NCI-H1436 (cell line): Measurements from ENCODE around the gene RHOD.

Source experiments
- DNase-seq: peaks from one replicate; lab custom pipeline; 2025; lab: John Stamatoyannopoulos, UW

The RHOD gene

DNA sequence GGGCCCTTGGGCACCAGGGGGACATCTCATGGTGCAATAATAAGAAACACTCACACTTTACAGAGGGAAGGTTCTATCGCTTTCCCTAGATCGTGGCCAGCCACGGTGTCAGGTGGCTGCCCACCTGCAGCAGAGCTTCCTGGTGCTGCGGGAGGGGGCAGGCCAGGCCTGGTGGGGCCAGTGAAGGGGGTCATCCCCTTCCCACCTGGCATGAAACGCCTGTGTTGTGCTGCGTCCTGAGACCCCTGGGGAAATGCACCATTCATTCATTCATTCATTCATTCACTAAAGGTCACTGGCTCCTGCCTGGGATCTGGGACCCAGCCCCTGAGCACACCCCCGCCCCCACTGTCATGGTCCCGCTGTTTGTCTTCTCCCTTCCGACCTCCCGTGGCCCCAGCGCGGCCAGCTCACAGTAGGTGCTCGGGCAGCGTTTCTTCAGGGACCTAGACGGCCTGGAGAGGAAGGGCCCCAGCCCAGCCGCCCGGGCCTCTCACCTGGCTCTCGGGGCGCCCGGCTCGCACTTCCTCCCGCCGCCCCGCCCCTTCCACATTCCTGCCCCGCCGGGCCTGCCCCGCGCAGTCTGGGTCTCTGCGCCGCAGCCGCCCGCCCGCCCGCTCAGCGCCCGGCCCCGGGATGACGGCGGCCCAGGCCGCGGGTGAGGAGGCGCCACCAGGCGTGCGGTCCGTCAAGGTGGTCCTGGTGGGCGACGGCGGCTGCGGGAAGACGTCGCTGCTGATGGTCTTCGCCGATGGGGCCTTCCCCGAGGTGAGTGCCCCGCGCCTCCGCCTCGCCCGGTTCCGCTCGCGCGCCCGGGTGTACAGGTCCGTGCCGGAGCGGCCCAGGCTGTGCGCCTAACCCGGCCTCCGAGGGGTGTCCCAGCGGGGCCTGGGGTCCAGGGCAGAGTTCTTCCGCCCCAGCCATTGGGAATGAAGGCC lies at the start of gene RHOD:
Gene RHOD (plus strand): TSS at position 581 of the 938 bp plus-strand sequence. CDS start 56 bp downstream, at position 637.
- no peak for DNase-seq

DNA sequence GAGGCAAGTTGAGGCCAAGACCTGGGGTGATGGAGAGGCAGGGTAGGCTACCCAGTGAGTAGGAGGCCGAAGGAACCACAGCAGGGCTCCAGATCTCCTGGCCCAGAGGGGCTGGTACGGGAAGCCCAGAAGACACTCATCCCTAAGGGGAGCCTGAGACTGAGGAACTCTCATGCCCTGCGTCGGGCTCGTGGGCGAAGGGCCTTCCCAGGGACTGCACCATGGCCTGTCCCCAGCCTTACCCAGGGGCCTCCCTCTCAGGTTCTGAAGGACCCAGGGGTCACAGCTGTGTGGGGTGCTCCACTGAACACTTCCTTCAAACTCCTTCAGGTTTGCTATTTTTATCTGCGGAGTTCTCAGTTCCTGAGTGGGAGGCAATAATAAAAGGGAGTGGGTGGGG lies 49.5 kb upstream of the RHOD start:
- DNase-seq: no peak

- no peak for DNase-seq
Measured at GRCh38 chr11:67010296-67010905, 46.2 kb upstream of the RHOD start.

GRCh38 chr11:67013511-67014045 lies 43.1 kb upstream of the RHOD start:
- no peak for DNase-seq

GRCh38 chr11:67014343-67014742 lies 42.3 kb upstream of the RHOD start:
- DNase-seq: no peak

DNA sequence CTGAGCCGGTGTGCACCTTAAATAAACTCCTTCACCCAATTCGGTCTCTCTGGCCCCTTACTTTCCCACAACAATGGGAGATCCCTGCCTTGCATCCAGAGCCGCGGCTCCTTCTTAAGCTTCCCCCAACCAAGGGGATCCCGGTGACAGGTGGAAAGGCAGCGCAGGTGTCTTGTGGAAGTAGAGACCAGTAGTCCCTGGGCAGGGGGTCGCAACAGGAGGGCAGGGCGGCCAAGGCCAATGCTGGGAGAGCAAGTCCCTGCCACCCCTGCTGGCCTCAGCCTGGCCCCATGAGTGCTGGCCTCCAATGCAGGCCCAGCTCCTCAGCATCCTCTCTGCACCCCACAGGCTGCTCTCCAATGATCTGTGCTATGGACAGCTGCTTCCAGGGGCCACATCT lies 41.6 kb upstream of the RHOD start:
- no peak for DNase-seq

DNA sequence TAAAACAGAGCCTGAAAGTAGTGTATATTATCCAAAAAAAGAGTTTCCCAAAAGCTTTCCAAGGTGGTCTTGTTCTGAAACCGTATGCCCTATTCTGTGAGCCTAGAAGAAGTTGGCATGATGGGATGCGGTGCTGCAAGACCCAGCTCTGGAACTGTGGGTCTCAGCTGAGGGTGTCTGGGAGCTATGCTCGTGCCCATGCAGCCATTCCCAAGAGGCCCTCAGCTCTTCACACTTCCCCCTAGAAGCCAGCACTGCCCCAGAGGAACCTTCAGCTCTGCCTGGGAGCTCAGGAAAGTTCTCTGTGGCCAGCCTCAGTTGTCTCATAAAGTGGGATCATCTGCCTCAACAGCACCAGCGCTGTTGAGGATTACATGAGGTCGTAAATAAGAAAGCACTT lies 40.1 kb upstream of the RHOD start:
- DNase-seq: no peak

- no peak for DNase-seq
Measured at GRCh38 chr11:67020949-67021348, 35.7 kb upstream of the RHOD start.

GRCh38 chr11:67022341-67022933 lies 34.2 kb upstream of the RHOD start:
- DNase-seq: no peak

DNA sequence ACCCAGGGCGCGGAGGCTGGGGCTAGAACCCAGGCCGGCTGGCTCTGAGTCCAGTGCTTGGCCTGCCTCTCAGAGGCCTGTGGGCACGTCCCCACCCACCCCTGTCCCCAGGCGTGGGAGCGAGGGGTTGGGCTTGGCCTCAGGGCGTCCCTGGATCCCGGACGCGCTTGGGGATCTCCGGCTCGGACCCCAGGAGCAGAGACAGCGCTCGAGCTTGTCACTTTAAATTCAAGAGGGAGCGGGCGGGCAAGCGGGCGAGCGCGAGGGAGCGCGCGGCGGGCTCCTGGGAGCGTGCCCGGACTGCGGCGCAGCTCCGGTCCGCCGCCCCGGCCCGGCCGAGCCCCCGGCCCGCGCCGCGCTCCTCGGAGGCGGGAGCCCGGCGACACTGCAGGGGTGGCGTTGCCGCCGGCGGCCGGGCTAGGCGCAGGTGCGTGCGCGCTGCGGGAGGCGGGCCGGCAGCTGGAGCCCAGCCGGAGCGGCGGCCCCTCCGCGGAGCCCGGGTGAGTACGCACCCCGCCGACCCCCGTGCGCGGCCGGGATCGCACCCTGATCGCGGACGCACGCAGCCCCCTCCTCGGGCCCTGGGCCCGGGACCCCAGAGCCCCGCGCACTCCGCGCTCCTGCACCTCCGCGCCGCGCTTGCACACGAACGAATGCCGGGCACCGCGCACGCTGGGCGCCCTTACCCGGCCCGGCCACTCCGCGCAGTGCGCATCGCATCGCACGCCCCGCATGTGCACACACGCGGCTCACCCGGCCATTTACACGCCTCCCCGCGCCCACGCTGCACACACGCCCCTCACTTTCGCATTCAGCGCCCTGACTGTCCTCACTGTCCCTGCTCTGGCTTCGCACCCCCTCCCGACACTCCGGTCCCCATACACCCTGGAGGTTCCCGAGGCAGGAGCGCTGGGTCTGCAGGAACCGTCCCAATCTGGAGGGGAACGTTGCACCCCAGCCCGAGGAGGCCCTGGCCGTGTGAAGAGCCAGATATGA lies 33.4 kb upstream of the RHOD start, which contains the start of gene SYT12:
Gene SYT12 (plus strand): TSS at position 174 of the 996 bp plus-strand sequence. CDS start 7,011 bp downstream, outside the sequence.
- DNase-seq: no peak

GRCh38 chr11:67023957-67024353 lies 32.7 kb upstream of the RHOD start:
- DNase-seq: no peak

DNA sequence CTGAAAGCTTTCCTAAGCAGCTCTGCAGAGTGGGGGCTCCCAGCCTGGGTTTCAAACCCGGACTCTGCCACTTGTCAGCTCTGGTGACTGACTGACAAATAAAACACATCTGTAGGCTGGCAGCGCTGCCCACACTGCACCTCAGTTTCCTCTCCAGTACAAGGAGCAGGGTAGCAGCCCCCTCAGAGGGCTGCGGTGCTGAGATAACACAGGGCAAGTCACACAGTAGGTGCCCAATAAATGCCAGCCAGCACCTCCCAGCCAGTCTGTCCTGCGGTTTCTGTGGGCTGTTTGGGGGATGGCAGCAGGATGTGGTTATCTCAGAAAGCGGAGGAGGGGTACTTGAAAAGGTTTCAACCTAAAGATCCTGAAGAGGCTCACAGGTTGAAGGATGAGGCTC lies 32.2 kb upstream of the RHOD start:
- no peak for DNase-seq

GRCh38 chr11:67024966-67025365 lies 31.7 kb upstream of the RHOD start:
- no peak for DNase-seq

- no peak for DNase-seq
Measured at GRCh38 chr11:67025750-67026149, 30.9 kb upstream of the RHOD start.

GRCh38 chr11:67026941-67027340 lies 29.7 kb upstream of the RHOD start:
- DNase-seq: no peak

DNA sequence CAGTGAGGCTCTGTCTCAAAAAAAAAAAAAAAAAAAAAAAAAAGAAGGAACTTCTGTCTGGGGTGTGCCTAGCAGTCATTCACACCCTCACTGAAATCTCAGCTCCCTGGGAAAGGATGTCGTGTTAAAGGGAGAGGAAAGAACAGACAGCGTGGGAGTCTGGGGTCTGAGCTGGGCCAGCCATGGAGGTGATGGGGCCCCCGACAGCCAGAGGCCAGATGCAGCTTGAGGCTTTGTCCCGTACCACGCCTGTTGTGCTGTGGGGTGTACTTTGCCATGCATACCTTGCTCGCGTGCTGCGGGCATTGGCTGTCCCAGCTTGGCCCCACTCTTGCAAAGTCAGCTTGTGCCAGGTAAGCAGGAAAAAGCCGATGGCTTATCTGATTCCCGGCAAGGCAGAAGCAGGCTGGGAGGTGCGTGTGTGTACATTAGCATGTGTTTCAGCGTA lies 29.1 kb upstream of the RHOD start:
- DNase-seq: no peak

DNA sequence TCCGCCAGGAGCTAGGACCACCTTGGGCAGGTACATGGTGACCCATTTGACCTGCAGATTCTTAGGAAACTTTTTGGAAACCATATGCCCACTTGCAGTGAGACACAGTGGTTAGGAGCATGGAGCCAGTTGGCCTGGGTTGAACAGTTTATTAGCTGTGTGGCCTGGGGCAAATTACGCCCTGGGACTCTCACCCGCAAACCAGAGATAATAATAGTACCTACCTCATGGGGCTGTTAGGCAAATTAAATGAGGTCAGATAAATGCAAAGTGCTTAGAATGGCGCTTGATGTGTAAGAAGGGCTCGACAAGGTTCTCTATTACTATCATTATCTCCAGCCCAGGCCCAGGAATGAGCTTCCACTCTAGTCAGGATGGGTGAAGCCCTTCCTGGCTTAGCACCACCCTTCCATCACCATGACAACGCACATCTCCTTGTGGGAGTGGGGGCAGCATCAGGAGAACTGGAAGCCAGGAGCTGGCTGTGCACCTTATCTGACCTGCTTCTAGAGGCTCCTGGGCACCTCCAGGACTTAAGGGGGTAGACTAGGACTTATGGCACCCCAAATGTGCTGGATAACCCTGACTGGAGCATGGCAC lies 28.6 kb upstream of the RHOD start:
- no peak for DNase-seq

- no peak for DNase-seq
Measured at GRCh38 chr11:67029146-67029545, 27.5 kb upstream of the RHOD start.

GRCh38 chr11:67030976-67031375 lies 25.7 kb upstream of the RHOD start:
- no peak for DNase-seq

- DNase-seq: no peak
Measured at GRCh38 chr11:67031791-67032561, 24.7 kb upstream of the RHOD start.
